Lower leg skin (tissue), 4 donors: Measurements from ENCODE around the gene PPIL6. TPM values are rescaled to one million over a fixed set of nuclear protein-coding genes. Genes with fewer than 3 reads are reported as not detected.

Experiments used
- DNase-seq, 2 donors: peaks; one replicate each; pipeline ENCODE4 v3.0.0-alpha.2; 2019; ENCODE audit warnings: low spot score in 2 of 2
- H3K4me3 ChIP-seq: fragments of 200-600 bp; sonication (generic); 2 replicates; pipeline ENCODE4 v1.5.1; 2017; ENCODE audit warnings: mild to moderate bottlenecking, low read depth; ENCODE audit not compliant: poor library complexity, severe bottlenecking
- CTCF ChIP-seq, 3 donors: fragments of 450-650 bp; IDR thresholded peaks; one replicate each; pipeline ENCODE4 v1.5.1; 2016; ENCODE audit warnings: antibody characterized with exemption in 3 of 3, mild to moderate bottlenecking in 3 of 3, moderate library complexity in 2 of 3
- POLR2A ChIP-seq, 2 donors: fragments of 450-650 bp; IDR thresholded peaks; one replicate each; pipeline ENCODE4 v1.6.1; 2016 to 2017; ENCODE audit warnings: antibody characterized with exemption in 2 of 2, mild to moderate bottlenecking in 1 of 2, moderate library complexity in 1 of 2
- WGBS, 2 donors: methylation state at CpG; one replicate each; pipeline ENCODE4 v1.1.5; 2018; 5-methylcytosine and 5-hydroxymethylcytosine counted together
- intact Hi-C: fragments of 100-400 bp; cut with DNase I; formaldehyde crosslinking; loops from one replicate; pipeline ENCODE4 v1.15.0; 2023; ENCODE audit warnings: low total_unique reads
- total RNA-seq, 4 donors: library from RNA; depleted of rRNA; stranded (reverse); fragments of >200 nt; gene quantifications; one replicate each; pipeline ENCODE4 v1.1.0, GENCODE V29; 2016

Gene PPIL6
- total RNA-seq, 4 donors from 2014 or later, result 1.5 to 9.1 (median 2.3) TPM

DNA sequence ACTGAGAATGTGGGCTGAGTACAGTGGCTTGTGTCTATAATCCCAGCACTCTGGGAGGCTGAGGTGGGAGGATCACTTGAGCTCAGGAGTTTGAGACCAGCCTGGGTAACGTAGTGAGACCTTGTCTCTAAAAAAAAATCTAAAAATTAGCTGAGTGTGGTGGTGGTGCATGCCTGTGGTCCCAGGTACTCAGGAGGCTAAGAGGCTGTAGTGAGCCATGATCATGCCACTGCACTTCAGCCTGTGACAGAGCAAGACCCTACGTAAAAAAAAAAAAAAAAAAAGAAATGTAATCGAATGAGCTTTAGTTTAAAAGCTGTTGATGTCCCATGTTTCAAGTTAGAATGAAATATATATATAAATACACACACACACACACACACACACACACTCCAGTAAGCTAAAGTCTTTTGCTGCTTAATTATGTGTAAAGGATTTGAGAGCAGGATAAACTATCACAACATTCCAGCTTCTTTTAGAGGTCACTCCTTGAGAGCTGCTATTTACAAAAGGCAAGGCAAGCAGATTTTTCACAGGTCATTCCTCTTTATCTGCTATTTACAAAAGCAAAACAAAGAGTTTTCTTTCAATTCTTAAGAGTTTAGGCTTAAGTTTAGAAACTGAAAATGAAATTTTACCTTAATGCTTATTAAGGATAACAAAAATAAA lies 19.9 kb upstream of the PPIL6 start:
- intact Hi-C loops, result no loop called here
- no peak for DNase-seq
- 92 to 94% methylated on average over 3 of the region's 3 CpGs for WGBS, 2 donors
- TF ChIP-seq POLR2A (IDR thresholded peaks at IDR 0.05) (no peak), CTCF (IDR thresholded peaks at IDR 0.05) (no peak)
- no peak overlapping the region for H3K4me3 ChIP-seq

DNA sequence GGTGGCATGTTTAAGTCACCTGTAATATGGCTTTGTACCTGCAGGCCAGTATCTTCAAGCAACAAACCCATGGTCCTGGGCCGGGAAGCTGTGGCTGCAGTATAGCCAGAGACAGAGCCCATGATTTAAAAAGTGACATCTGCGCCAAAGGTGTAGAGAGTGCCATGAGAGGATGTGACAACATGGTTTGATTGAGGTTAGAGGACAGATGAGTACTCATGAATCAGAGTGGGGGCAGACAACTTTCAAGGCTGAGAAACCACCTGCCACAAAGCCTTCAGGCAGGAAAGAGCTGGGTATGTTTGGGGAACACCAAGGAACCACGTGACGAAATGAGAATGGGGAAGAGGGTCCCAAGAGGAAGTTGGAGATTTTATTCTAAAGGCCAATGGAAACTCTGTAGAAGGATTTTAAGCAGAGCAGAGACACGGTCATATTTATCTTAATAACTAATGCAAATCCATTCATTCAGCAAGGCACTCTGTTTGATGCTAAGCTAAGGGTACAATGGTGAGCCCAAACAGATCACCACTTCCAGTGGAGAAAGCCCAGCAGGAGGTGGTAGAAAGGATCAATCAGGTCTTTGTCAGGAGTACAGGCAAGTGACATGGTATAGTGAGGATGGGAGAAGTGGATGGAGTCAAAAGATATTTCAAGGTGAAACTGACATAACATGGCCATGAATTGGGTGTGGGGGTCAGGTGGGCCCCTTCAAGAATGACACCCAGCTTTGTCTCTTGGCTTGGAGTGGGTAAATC lies 18.5 kb upstream of the PPIL6 start:
- 78 to 82% methylated on average over 5 of the region's 5 CpGs for WGBS, 2 donors
- intact Hi-C loops, result no loop called here
- DNase-seq, result no peak
- no peak for TF ChIP-seq CTCF (IDR thresholded peaks at IDR 0.05)
- TF ChIP-seq POLR2A (IDR thresholded peaks at IDR 0.05), result no peak
- H3K4me3 ChIP-seq, result no peak overlapping the region

DNA sequence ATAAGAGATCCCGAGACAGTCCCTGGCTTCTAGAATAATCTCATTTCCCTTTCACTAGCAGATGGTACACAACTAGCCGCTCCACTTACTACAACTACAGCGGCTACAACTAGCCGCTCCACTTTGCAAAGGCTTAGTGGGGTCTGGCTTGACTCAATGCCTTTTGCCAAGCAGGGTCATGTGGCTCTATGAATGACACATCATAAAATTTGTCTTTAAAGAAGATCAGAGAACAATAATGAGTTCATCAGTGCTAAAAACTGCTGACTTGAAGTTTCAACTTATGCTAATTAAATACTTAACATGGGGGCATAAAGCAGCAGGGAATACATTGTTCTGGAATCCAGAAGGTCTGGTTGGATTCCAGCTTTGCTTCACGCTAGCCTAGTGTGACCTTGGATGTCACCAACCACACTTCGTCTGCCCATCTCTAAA lies 17.2 kb upstream of the PPIL6 start:
- no peak for DNase-seq
- WGBS, 2 donors, result 56 to 60% methylated on average over 6 of the region's 6 CpGs
- intact Hi-C loops, result no loop called here
- H3K4me3 ChIP-seq, result no peak overlapping the region
- no peak for TF ChIP-seq CTCF (IDR thresholded peaks at IDR 0.05)
- no peak for TF ChIP-seq POLR2A (IDR thresholded peaks at IDR 0.05)

- no peak overlapping the region for H3K4me3 ChIP-seq
- TF ChIP-seq CTCF (IDR thresholded peaks at IDR 0.05), result no peak
- intact Hi-C loops, result no loop called here
- peak; percentile 77 to 95 for DNase-seq
- 26 to 27% methylated on average over 16 of the region's 16 CpGs for WGBS, 2 donors
These were observed 16.5 kb upstream of the PPIL6 start for GRCh38 chr6:109456710-109457561.

GRCh38 chr6:109456111-109456583 lies 15.7 kb upstream of the PPIL6 start:
- intact Hi-C loops, result no loop called here

More at GRCh38 chr6:109456111-109456583, 15.7 kb upstream of the PPIL6 start:
- 12 to 14% methylated on average over 17 to 33 of the region's 38 CpGs for WGBS, 2 donors
- H3K4me3 ChIP-seq, result peak overlapping the region; percentile 46
- DNase-seq, result peak in 1 of 2 donors; percentile 90
- TF ChIP-seq CTCF (IDR thresholded peaks at IDR 0.05), result no peak
- no peak for TF ChIP-seq POLR2A (IDR thresholded peaks at IDR 0.05)
